Measurements from ENCODE around the gene RAPGEF1. TPM values are rescaled to one million over a fixed set of nuclear protein-coding genes. Genes with fewer than 3 reads are reported as not detected.

Gene RAPGEF1
- total and polyA plus RNA-seq, 10 donors, result 16.9 to 137 (median 104) TPM

- no peak for TF ChIP-seq POLR2AphosphoS5 (IDR thresholded peaks at IDR 0.05)
- no peak for TF ChIP-seq CTCF (IDR thresholded peaks at IDR 0.05 in 8 of 11, conservative IDR thresholded peaks at IDR 0.05 in 3 of 11)
- no peak for TF ChIP-seq POLR2A (IDR thresholded peaks at IDR 0.05)
- WGBS, 5 donors, result 58 to 73% (median 67%) methylated on average over 8 of the region's 8 CpGs
- intact Hi-C loops (cut with DNase I; ENCODE audit: low total_unique reads), result loop anchor here (5.0 kb wide), 1 partner anchor 152 kb away; no protein-coding TSS in a partner anchor
- no peaks in the 10 kb centered on the region for H3K9me3 ChIP-seq
- H3K4me1 ChIP-seq, result peaks cover 0 to 37% (median 15%) of the 10 kb centered on the region in 6 donors
- no peak overlapping the region for H3K4me3 ChIP-seq
- peak overlapping the region in 5 of 8 donors; percentile 50 to 80 (median 63) for H3K27ac ChIP-seq
- H3K36me3 ChIP-seq, result no peaks in the 10 kb centered on the region
- no peak for DNase-seq
- H3K27me3 ChIP-seq (replicated peaks in 1 of 7), result no peaks in the 10 kb centered on the region
Measured at GRCh38 chr9:131744720-131745201, 4.9 kb upstream of the RAPGEF1 start.

DNA sequence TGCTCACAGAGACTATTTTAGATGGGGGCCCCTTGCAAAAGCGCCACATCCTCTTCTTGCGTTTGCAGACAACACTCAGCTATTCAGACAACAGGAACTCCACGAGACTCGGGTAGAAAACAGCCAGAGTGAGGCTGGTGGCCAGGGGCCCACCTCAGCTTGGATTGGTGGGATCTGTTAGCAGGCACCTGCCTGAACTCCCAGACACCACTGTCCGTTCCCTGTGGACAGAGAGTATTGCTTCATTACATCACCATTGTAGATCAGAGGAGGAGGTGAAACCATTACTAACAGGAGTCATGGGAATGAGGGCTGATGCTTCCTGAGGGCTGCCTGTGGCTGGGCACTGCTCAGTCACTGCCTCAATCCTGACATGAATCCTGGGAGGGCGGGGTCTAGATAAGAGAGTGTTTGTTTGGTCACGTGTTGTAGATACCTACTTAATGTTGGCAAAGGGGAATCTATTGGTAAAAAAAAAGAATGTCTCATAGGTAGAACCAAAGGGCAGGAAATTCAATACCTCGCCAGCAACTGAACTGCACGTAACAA, 4.4 kb upstream of the RAPGEF1 start:
- Histone ChIP-seq H3K4me1 (peaks cover 0 to 37% (median 15%) of the 10 kb centered on the region in 6 donors), H3K4me3 (no peak overlapping the region), H3K36me3 (no peaks in the 10 kb centered on the region), H3K27me3 (replicated peaks in 1 of 7) (no peaks in the 10 kb centered on the region), H3K27ac (peak overlapping the region; percentile 16 to 80 (median 52)), H3K9me3 (no peaks in the 10 kb centered on the region)
- no peak for DNase-seq
- intact Hi-C loops (cut with DNase I; ENCODE audit: low total_unique reads), result no loop called here
- 32 to 51% (median 41%) methylated on average over 7 to 9 of the region's 9 CpGs for WGBS, 5 donors
- TF ChIP-seq POLR2A (IDR thresholded peaks at IDR 0.05), result no peak
- no peak for TF ChIP-seq CTCF (IDR thresholded peaks at IDR 0.05 in 8 of 11, conservative IDR thresholded peaks at IDR 0.05 in 3 of 11)
- no peak for TF ChIP-seq POLR2AphosphoS5 (IDR thresholded peaks at IDR 0.05)

DNA sequence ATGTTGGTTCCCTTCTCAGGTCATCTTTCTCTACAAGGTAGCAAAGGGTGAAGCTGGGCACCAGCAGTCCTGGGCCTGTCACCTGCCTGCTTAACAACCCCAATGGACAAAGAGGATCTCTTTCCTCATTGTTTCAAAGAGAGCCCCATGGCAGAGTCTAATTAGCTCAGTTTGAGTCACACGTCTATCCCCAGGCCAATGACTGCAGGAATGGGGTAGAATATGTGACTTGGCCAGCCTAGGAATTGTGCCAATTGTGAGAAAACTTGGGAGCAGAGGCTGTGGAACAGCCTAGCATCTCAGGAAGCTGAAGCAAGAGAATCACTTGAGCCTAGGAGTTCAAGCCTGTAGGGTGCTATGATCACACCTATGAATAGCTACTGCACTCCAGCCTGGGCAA, 3.6 kb upstream of the RAPGEF1 start:
- H3K9me3 ChIP-seq, result no peaks in the 10 kb centered on the region
- DNase-seq, result no peak
- H3K36me3 ChIP-seq, result no peaks in the 10 kb centered on the region
- no peak for TF ChIP-seq POLR2AphosphoS5 (IDR thresholded peaks at IDR 0.05)
- no peak for TF ChIP-seq POLR2A (IDR thresholded peaks at IDR 0.05)
- TF ChIP-seq CTCF (IDR thresholded peaks at IDR 0.05 in 8 of 11, conservative IDR thresholded peaks at IDR 0.05 in 3 of 11), result no peak
- H3K27ac ChIP-seq, result peak overlapping the region in 4 of 8 donors; percentile 50 to 80 (median 57)
- 82 to 94% (median 86%) methylated on average over 1 of the region's 1 CpG for WGBS, 5 donors
- peaks cover 0 to 44% (median 21%) of the 10 kb centered on the region in 6 donors for H3K4me1 ChIP-seq
- no peak overlapping the region for H3K4me3 ChIP-seq
- no peaks in the 10 kb centered on the region for H3K27me3 ChIP-seq (replicated peaks in 1 of 7)
- intact Hi-C loops (cut with DNase I; ENCODE audit: low total_unique reads), result no loop called here

- no peak for DNase-seq
- intact Hi-C loops (cut with DNase I; ENCODE audit: low total_unique reads), result no loop called here
- H3K36me3 ChIP-seq, result no peaks in the 10 kb centered on the region
- H3K27ac ChIP-seq, result peak overlapping the region in 1 of 8 donors; percentile 63
- H3K4me3 ChIP-seq, result no peak overlapping the region
- peaks cover 3 to 48% (median 25%) of the 10 kb centered on the region in 6 donors for H3K4me1 ChIP-seq
- TF ChIP-seq POLR2A (IDR thresholded peaks at IDR 0.05) (no peak), CTCF (IDR thresholded peaks at IDR 0.05 in 8 of 11, conservative IDR thresholded peaks at IDR 0.05 in 3 of 11) (no peak), POLR2AphosphoS5 (IDR thresholded peaks at IDR 0.05) (no peak)
- 68 to 94% (median 89%) methylated on average over 2 of the region's 2 CpGs for WGBS, 5 donors
- H3K27me3 ChIP-seq (replicated peaks in 1 of 7), result no peaks in the 10 kb centered on the region
- no peaks in the 10 kb centered on the region for H3K9me3 ChIP-seq
Measured at GRCh38 chr9:131743096-131743495, 3.2 kb upstream of the RAPGEF1 start.

Measured in spleen (tissue), 11 donors.